Dendritic cell treated with granulocyte-macrophage colony-stimulating factor and Interleukin-4, amounts not matched to agents 40 ng/mL and 50 ng/mL, for 4 days (primary cell): ENCODE measurements around the gene CAMK2D.

ENCODE experiments used
- H3K27ac Mint-ChIP-seq: one replicate; pipeline ENCODE4 v1.8.0; 2022; ENCODE audit warnings: mild to moderate bottlenecking, mixed read lengths
- H3K27me3 Mint-ChIP-seq: one replicate; pipeline ENCODE4 v1.8.0; 2022; ENCODE audit warnings: mild to moderate bottlenecking, mixed read lengths
- H3K36me3 Mint-ChIP-seq: one replicate; pipeline ENCODE4 v1.8.0; 2022; ENCODE audit warnings: low read depth, mixed read lengths
- H3K4me1 Mint-ChIP-seq: one replicate; pipeline ENCODE4 v1.8.0; 2022; ENCODE audit warnings: low read depth, mixed read lengths
- H3K4me3 Mint-ChIP-seq: one replicate; pipeline ENCODE4 v1.8.0; 2022; ENCODE audit warnings: mild to moderate bottlenecking, moderate library complexity, mixed read lengths
- H3K9me3 Mint-ChIP-seq: one replicate; pipeline ENCODE4 v1.8.0; 2022; ENCODE audit warnings: mixed read lengths
- intact Hi-C: fragments of 100-400 bp; cut with micrococcal nuclease; formaldehyde crosslinking; loops from one replicate; pipeline ENCODE4 v1.15.0; 2022

CAMK2D gene

GRCh38 chr4:113495790-113496189, 265.7 kb downstream of the CAMK2D start:
- intact Hi-C loops = no loop called here
- no peak overlapping the region for H3K27ac Mint-ChIP-seq
- H3K9me3 Mint-ChIP-seq = peaks cover 22% of the 10 kb centered on the region
- H3K4me1 Mint-ChIP-seq = no peaks in the 10 kb centered on the region
- H3K4me3 Mint-ChIP-seq = no peak overlapping the region
- H3K36me3 Mint-ChIP-seq = peaks cover 27% of the 10 kb centered on the region
- H3K27me3 Mint-ChIP-seq = no peaks in the 10 kb centered on the region

DNA sequence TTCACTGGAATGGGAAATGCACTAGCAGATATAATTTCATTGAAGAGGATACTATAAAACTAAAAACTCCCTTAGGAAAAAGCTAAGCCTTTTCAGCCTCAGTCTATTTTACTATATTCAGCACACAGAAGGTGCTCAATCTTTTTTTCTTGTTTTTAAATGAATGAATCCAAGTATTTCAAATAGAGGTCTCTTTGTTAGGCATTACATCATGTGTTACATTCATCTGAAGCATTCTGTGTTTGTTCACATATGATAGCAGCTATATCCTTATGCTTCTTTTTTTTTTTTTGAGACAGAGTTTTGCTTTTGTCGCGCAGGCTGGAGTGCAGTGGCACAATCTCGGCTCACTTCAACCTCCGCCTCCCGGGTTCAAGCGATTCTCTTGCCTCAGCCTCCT, 278.4 kb downstream of the CAMK2D start:
- no peaks in the 10 kb centered on the region for H3K27me3 Mint-ChIP-seq
- no peaks in the 10 kb centered on the region for H3K4me1 Mint-ChIP-seq
- H3K9me3 Mint-ChIP-seq = no peaks in the 10 kb centered on the region
- H3K36me3 Mint-ChIP-seq = no peaks in the 10 kb centered on the region
- intact Hi-C loops = no loop called here
- no peak overlapping the region for H3K4me3 Mint-ChIP-seq
- H3K27ac Mint-ChIP-seq = no peak overlapping the region

GRCh38 chr4:113482325-113482724, 279.2 kb downstream of the CAMK2D start:
- Mint-ChIP-seq H3K27me3 (no peaks in the 10 kb centered on the region), H3K27ac (no peak overlapping the region), H3K4me1 (no peaks in the 10 kb centered on the region), H3K9me3 (no peaks in the 10 kb centered on the region), H3K36me3 (no peaks in the 10 kb centered on the region), H3K4me3 (no peak overlapping the region)
- intact Hi-C loops = no loop called here

GRCh38 chr4:113481820-113482219, 279.7 kb downstream of the CAMK2D start:
- no peaks in the 10 kb centered on the region for H3K4me1 Mint-ChIP-seq
- no peaks in the 10 kb centered on the region for H3K27me3 Mint-ChIP-seq
- intact Hi-C loops = no loop called here
- no peak overlapping the region for H3K4me3 Mint-ChIP-seq
- H3K36me3 Mint-ChIP-seq = no peaks in the 10 kb centered on the region
- H3K27ac Mint-ChIP-seq = no peak overlapping the region
- H3K9me3 Mint-ChIP-seq = peaks cover 4% of the 10 kb centered on the region

DNA sequence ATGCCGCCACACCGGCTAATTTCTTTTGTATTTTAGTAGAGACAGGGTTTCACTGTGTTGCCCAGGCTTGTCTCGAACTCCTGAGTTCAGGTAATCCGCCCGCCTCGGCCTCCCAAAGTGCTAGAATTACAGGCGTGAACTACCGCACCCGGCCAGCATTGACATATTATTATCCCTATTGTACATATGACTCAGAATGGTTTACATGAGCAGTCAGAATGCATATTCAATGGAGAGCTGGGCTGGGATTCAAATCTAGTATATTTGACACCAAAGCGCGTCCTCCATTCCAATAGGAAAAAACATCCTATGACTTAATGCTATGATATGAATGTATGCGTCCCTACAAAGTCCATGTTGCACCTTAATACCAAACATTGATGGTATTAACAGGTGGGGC, 281.4 kb downstream of the CAMK2D start:
- Mint-ChIP-seq H3K27me3 (no peaks in the 10 kb centered on the region), H3K4me1 (no peaks in the 10 kb centered on the region), H3K36me3 (no peaks in the 10 kb centered on the region), H3K9me3 (peaks cover 9% of the 10 kb centered on the region), H3K27ac (no peak overlapping the region), H3K4me3 (no peak overlapping the region)
- intact Hi-C loops = no loop called here

GRCh38 chr4:113478032-113478431, 283.5 kb downstream of the CAMK2D start:
- intact Hi-C loops = no loop called here
- Mint-ChIP-seq H3K36me3 (no peaks in the 10 kb centered on the region), H3K27ac (no peak overlapping the region), H3K27me3 (no peaks in the 10 kb centered on the region), H3K9me3 (peaks cover 9% of the 10 kb centered on the region), H3K4me3 (no peak overlapping the region), H3K4me1 (no peaks in the 10 kb centered on the region)

DNA sequence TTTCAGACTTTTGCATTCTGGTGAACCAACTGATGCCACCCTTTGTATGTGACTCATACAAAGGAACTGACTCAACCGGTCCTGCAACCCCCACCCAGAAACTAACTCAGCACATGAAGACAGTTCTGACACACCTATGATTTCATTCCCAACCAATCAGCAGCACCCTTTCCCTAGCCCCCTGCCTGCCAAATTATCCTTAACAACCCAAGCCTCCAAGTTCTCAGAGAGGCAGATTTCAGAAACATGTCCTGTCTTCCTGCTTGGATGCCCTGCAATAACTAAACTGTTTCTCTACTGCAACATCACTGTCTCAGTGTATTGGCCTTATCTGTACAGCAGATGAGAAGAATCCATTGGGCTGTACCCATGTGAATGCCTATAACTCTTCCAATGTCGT, 284.7 kb downstream of the CAMK2D start:
- H3K36me3 Mint-ChIP-seq = no peaks in the 10 kb centered on the region
- H3K27me3 Mint-ChIP-seq = no peaks in the 10 kb centered on the region
- H3K4me1 Mint-ChIP-seq = no peaks in the 10 kb centered on the region
- no peak overlapping the region for H3K27ac Mint-ChIP-seq
- no peak overlapping the region for H3K4me3 Mint-ChIP-seq
- H3K9me3 Mint-ChIP-seq = peaks cover 9% of the 10 kb centered on the region
- intact Hi-C loops = no loop called here

- no peak overlapping the region for H3K4me3 Mint-ChIP-seq
- no peak overlapping the region for H3K27ac Mint-ChIP-seq
- no peaks in the 10 kb centered on the region for H3K36me3 Mint-ChIP-seq
- intact Hi-C loops = no loop called here
- no peaks in the 10 kb centered on the region for H3K27me3 Mint-ChIP-seq
- H3K9me3 Mint-ChIP-seq = peaks cover 9% of the 10 kb centered on the region
- peaks cover 5% of the 10 kb centered on the region for H3K4me1 Mint-ChIP-seq
Observed at GRCh38 chr4:113474017-113474416, 287.5 kb downstream of the CAMK2D start.

- Mint-ChIP-seq H3K9me3 (peaks cover 9% of the 10 kb centered on the region), H3K4me1 (peaks cover 13% of the 10 kb centered on the region)
- intact Hi-C loops = no loop called here
Observed at GRCh38 chr4:113472864-113473263, 288.7 kb downstream of the CAMK2D start.

GRCh38 chr4:113471146-113471860, 290.2 kb downstream of the CAMK2D start:
- Mint-ChIP-seq H3K36me3 (no peaks in the 10 kb centered on the region), H3K9me3 (no peaks in the 10 kb centered on the region), H3K4me1 (peaks cover 13% of the 10 kb centered on the region), H3K4me3 (no peak overlapping the region), H3K27me3 (no peaks in the 10 kb centered on the region), H3K27ac (no peak overlapping the region)
- intact Hi-C loops = no loop called here

More at GRCh38 chr4:113472864-113473263, 288.7 kb downstream of the CAMK2D start:
- Mint-ChIP-seq H3K36me3 (no peaks in the 10 kb centered on the region), H3K4me3 (no peak overlapping the region), H3K27me3 (no peaks in the 10 kb centered on the region), H3K27ac (no peak overlapping the region)

- H3K27ac Mint-ChIP-seq = no peak overlapping the region
- intact Hi-C loops = no loop called here
- H3K36me3 Mint-ChIP-seq = peaks cover 4% of the 10 kb centered on the region
- H3K27me3 Mint-ChIP-seq = no peaks in the 10 kb centered on the region
- H3K4me3 Mint-ChIP-seq = no peak overlapping the region
- H3K4me1 Mint-ChIP-seq = peaks cover 13% of the 10 kb centered on the region
- no peaks in the 10 kb centered on the region for H3K9me3 Mint-ChIP-seq
Observed at GRCh38 chr4:113469926-113470325, 291.6 kb downstream of the CAMK2D start.

DNA sequence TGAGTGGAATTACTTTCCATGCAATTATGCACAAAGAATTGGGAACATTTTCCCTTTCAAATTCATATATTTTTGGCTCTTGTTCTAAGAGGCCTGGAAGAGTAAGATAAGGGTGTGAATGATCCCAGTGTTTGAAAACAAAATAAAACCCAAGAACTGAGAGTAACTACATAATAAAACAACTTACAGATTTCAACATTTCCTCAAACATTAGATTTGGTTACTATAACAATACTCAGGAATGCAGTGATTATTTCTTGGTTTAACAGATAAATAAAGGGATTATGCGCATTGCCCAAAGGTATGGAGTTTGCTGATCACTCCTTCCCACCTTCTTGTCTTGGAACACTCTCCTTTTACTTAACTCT, 292.5 kb downstream of the CAMK2D start:
- Mint-ChIP-seq H3K36me3 (peaks cover 9% of the 10 kb centered on the region), H3K27ac (no peak overlapping the region), H3K27me3 (no peaks in the 10 kb centered on the region), H3K4me3 (no peak overlapping the region), H3K4me1 (peaks cover 13% of the 10 kb centered on the region), H3K9me3 (no peaks in the 10 kb centered on the region)
- intact Hi-C loops = no loop called here

DNA sequence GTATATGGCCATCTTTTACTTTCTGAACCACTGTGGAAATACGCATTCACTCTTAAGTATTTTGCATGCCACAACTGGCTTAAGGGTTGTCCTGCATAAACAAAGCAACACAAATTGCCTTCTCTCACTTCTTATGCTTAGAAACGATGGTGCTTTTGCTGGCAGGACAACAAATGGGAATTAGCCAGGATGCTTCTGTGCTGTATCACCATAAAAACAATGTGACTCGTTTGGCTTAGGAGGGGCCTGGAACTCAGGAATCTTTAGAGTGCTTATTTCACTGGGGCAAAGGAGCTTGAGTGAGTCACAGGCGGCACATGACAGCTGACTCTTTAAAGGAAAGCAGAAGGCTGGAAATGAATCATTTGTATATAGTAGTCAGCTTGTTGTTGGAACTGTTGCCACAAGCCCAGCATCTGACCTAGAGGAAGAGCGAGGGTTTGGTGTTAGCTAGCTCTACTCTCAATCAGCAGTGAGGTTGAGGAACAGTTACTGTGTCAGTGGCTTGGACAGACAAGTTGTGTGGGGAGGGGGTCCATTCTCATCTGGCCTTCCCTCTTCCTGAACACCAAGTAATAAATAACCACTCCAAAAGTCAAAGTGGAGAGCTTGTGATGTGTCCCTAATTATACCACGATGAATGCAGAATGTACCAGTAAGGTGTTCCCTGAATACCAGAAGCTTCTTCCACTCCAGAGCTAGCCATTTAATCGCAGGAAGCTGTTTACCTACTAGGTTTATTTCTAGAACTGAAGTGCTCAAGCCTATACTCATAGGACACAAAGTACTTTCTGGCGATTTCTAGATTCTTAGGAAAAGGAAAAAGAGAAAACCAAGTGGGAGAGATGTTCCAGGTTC, 293.1 kb downstream of the CAMK2D start:
- H3K27me3 Mint-ChIP-seq = no peaks in the 10 kb centered on the region
- intact Hi-C loops = no loop called here
- H3K27ac Mint-ChIP-seq = no peak overlapping the region
- no peaks in the 10 kb centered on the region for H3K9me3 Mint-ChIP-seq
- no peak overlapping the region for H3K4me3 Mint-ChIP-seq
- peaks cover 9% of the 10 kb centered on the region for H3K36me3 Mint-ChIP-seq
- H3K4me1 Mint-ChIP-seq = peaks cover 13% of the 10 kb centered on the region

GRCh38 chr4:113467581-113467980, 294.0 kb downstream of the CAMK2D start:
- intact Hi-C loops = no loop called here
- Mint-ChIP-seq H3K4me1 (peaks cover 13% of the 10 kb centered on the region), H3K27ac (no peak overlapping the region), H3K36me3 (peaks cover 9% of the 10 kb centered on the region), H3K9me3 (no peaks in the 10 kb centered on the region), H3K4me3 (no peak overlapping the region), H3K27me3 (no peaks in the 10 kb centered on the region)
